HUES48 (cell line): ENCODE results near the gene TCF12.

Experiments
- H3K27ac ChIP-seq: one replicate; pipeline ENCODE4 v1.7.0; 2013; ENCODE audit warnings: low read depth, low read length, inconsistent platforms
- H3K27me3 ChIP-seq: 2 replicates; pipeline ENCODE4 v1.6.1; 2013; ENCODE audit warnings: mild to moderate bottlenecking, low read length; ENCODE audit not compliant: control insufficient read depth, insufficient read depth
- H3K36me3 ChIP-seq: 2 replicates; pipeline ENCODE4 v1.6.1; 2013; ENCODE audit warnings: low read length; ENCODE audit not compliant: control insufficient read depth, insufficient read depth
- H3K4me1 ChIP-seq: 2 replicates; pipeline ENCODE4 v1.6.1; 2013; ENCODE audit warnings: mild to moderate bottlenecking, low read length; ENCODE audit not compliant: control insufficient read depth, insufficient read depth
- H3K4me3 ChIP-seq: 2 replicates; pipeline ENCODE4 v1.5.1; 2013; ENCODE audit warnings: mild to moderate bottlenecking, low read depth, low read length
- H3K9ac ChIP-seq: 2 replicates; pipeline ENCODE4 v1.6.1; 2013; ENCODE audit warnings: mild to moderate bottlenecking, low read depth, low read length, moderate library complexity
- H3K9me3 ChIP-seq: 2 replicates; pipeline ENCODE4 v1.6.1; 2013; ENCODE audit warnings: low read length; ENCODE audit not compliant: control insufficient read depth, insufficient read depth

The TCF12 gene

GRCh38 chr15:57306944-57307411 is 388.5 kb downstream of the TCF12 start:
- no peaks in the 10 kb centered on the region for H3K36me3 ChIP-seq
- H3K27me3 ChIP-seq, result no peaks in the 10 kb centered on the region
- peaks cover 8% of the 10 kb centered on the region for H3K4me1 ChIP-seq
- H3K27ac ChIP-seq, result peak overlapping the region; percentile 21
- H3K4me3 ChIP-seq, result peak overlapping the region; percentile 64
- no peaks in the 10 kb centered on the region for H3K9me3 ChIP-seq
- peak overlapping the region; percentile 29; the same call in 1 of the 2 replicates for H3K9ac ChIP-seq

DNA sequence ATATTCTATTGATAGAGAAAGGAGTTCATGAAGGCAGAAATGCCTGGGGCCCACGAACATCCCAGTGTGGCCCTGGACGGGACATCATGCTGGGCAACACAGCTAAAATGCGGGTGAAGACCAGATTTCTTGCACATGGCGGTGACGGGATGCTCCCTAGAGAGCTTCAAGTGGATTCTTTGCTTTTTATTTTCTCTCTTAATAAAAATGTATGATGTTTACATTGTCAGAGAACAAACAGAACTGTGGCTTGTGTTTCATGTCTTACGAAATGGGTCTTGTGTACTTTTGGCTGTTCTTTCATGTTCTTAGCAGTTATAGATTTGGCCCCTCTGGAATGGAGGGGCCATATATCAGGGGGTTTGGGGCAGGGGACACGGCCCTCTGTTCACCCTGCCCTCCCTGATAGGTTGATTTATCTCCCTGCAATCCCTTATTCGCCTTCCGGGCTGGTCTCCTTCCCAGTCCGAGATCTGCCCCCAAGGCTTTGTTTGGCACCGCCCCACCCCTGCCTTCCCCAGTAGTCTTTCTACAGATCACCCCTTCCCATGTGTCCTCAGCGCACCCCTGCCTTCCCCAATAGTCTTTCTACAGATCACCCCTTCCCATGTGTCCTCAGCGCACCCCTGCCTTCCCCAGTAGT is 389.2 kb downstream of the TCF12 start:
- no peaks in the 10 kb centered on the region for H3K9me3 ChIP-seq
- no peak overlapping the region for H3K27ac ChIP-seq
- H3K36me3 ChIP-seq, result no peaks in the 10 kb centered on the region
- no peak overlapping the region for H3K4me3 ChIP-seq
- H3K27me3 ChIP-seq, result no peaks in the 10 kb centered on the region
- H3K9ac ChIP-seq, result no peak overlapping the region
- H3K4me1 ChIP-seq, result peaks cover 7% of the 10 kb centered on the region

GRCh38 chr15:57308170-57308545 is 389.7 kb downstream of the TCF12 start:
- H3K9ac ChIP-seq, result no peak overlapping the region
- no peaks in the 10 kb centered on the region for H3K36me3 ChIP-seq
- no peaks in the 10 kb centered on the region for H3K9me3 ChIP-seq
- H3K27me3 ChIP-seq, result no peaks in the 10 kb centered on the region
- H3K4me3 ChIP-seq, result no peak overlapping the region
- H3K27ac ChIP-seq, result no peak overlapping the region
- H3K4me1 ChIP-seq, result 0 out of 2 replicates have a peak, but pooled peaks cover 2% of the 10 kb centered on the region

GRCh38 chr15:57309856-57310760 is 391.7 kb downstream of the TCF12 start:
- no peaks in the 10 kb centered on the region for H3K9me3 ChIP-seq
- H3K27ac ChIP-seq, result no peak overlapping the region
- no peaks in the 10 kb centered on the region for H3K4me1 ChIP-seq
- no peak overlapping the region for H3K9ac ChIP-seq
- no peak overlapping the region for H3K4me3 ChIP-seq
- H3K27me3 ChIP-seq, result no peaks in the 10 kb centered on the region
- no peaks in the 10 kb centered on the region for H3K36me3 ChIP-seq

GRCh38 chr15:57310876-57311275 is 392.4 kb downstream of the TCF12 start:
- Histone ChIP-seq H3K36me3 (no peaks in the 10 kb centered on the region), H3K4me3 (no peak overlapping the region), H3K9me3 (no peaks in the 10 kb centered on the region), H3K27me3 (no peaks in the 10 kb centered on the region), H3K4me1 (no peaks in the 10 kb centered on the region), H3K9ac (no peak overlapping the region), H3K27ac (no peak overlapping the region)

DNA sequence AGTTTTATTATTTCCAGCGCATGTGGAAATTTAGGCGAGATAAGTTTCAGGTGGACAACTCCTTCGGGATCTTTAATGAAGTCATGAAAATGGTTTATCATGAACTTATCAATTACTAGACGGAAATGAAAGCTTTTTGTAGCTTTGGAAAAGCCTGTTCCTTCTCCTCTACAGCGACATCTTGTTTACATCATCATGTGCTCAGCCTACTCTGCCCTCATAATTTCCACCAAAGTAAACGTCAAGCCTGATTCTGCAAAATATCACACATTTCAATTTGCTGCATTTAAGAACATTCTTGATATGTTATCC is 393.5 kb downstream of the TCF12 start:
- Histone ChIP-seq H3K4me1 (no peaks in the 10 kb centered on the region), H3K4me3 (no peak overlapping the region), H3K27ac (no peak overlapping the region), H3K36me3 (no peaks in the 10 kb centered on the region), H3K27me3 (no peaks in the 10 kb centered on the region), H3K9ac (no peak overlapping the region), H3K9me3 (no peaks in the 10 kb centered on the region)

GRCh38 chr15:57312318-57313133 is 394.1 kb downstream of the TCF12 start:
- Histone ChIP-seq H3K4me1 (no peaks in the 10 kb centered on the region), H3K9ac (no peak overlapping the region), H3K27me3 (no peaks in the 10 kb centered on the region), H3K36me3 (no peaks in the 10 kb centered on the region), H3K4me3 (no peak overlapping the region), H3K9me3 (no peaks in the 10 kb centered on the region), H3K27ac (no peak overlapping the region)

DNA sequence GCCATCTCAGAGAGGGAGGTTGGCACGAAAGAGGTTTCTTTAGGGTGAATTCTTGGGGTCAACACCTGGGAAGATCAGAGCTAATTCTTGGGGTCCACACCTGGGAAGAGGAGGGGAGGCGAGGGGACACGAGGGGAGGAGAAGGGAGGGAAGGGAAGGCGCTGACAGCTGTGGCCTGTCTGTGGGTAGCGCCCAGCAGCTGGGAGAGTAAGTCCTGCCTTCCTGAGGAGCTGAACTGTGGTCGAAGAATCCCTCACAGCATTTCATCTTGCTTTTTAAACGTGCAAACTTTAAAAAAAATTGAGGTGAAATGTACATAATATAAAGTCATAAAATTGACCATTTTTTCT is 394.7 kb downstream of the TCF12 start:
- Histone ChIP-seq H3K27me3 (no peaks in the 10 kb centered on the region), H3K9me3 (no peaks in the 10 kb centered on the region), H3K4me1 (no peaks in the 10 kb centered on the region), H3K9ac (no peak overlapping the region), H3K27ac (no peak overlapping the region), H3K36me3 (no peaks in the 10 kb centered on the region), H3K4me3 (no peak overlapping the region)

DNA sequence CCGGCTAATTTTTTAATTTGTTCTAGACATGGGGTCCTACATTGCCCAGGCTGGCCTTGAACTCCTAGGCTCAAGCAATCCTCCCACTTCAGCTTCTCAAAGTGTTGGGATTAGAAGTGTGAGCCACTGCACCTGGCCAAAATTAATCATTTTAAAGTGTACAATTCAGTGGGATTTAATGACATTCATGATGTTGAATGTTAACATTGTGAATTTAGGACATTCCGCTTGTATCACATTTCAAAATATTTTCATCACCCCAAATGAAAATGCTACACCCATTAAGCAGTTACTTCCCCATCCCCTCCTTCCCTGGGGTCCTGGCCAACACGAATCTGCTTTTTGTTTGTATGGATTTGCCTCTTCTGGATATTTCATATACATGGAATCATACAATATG is 395.8 kb downstream of the TCF12 start:
- Histone ChIP-seq H3K4me3 (no peak overlapping the region), H3K27ac (no peak overlapping the region), H3K9ac (no peak overlapping the region), H3K9me3 (no peaks in the 10 kb centered on the region), H3K36me3 (no peaks in the 10 kb centered on the region), H3K27me3 (no peaks in the 10 kb centered on the region), H3K4me1 (no peaks in the 10 kb centered on the region)

- H3K36me3 ChIP-seq, result no peaks in the 10 kb centered on the region
- no peaks in the 10 kb centered on the region for H3K27me3 ChIP-seq
- H3K9me3 ChIP-seq, result no peaks in the 10 kb centered on the region
- H3K9ac ChIP-seq, result no peak overlapping the region
- no peak overlapping the region for H3K4me3 ChIP-seq
- peaks cover 7% of the 10 kb centered on the region; the same call in 1 of the 2 replicates for H3K4me1 ChIP-seq
- no peak overlapping the region for H3K27ac ChIP-seq
Measured at GRCh38 chr15:57316451-57316850, 398.0 kb downstream of the TCF12 start.
